GM12865 (cell line): ENCODE results near the gene TNPO2.

Experiments used
- DNase-seq: peaks from one replicate; pipeline ENCODE4 v3.0.0; 2010; ENCODE audit warnings: low read depth
- H3K4me3 ChIP-seq: 2 replicates; pipeline ENCODE4 v1.5.1; 2011; ENCODE audit warnings: mild to moderate bottlenecking, low read depth, low read length, control low read depth
- TF ChIP-seq, protein P1 (sequence below): IDR thresholded peaks from 2 replicates; pipeline ENCODE4 v1.5.1; 2011; ENCODE audit warnings: low read length, control low read depth, low read depth, inconsistent platforms; ENCODE audit not compliant: insufficient read depth; ENCODE audit errors: missing control alignments

The TNPO2 gene

DNA sequence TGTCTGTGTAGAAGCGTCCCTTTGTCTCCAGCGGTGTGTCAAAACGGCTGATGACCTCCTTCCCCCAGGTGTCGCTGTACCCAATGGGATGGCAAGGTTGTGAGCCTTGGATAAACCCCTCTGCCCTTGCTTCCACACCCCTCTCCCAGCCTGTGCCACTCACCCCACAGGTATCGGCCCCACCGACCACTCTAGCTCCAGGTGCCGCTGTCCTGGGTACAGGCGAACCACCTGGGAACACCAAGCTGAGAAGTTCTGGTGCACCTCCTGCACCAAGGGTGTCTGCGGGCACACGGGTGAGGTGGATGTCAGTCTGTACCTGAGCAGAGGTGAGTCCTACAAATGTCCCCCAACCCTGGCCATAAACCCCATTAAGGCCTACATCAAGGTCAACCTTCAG is 73.8 kb downstream of the TNPO2 start:
- no peak overlapping the region for H3K4me3 ChIP-seq
- TF ChIP-seq, protein P1, sequence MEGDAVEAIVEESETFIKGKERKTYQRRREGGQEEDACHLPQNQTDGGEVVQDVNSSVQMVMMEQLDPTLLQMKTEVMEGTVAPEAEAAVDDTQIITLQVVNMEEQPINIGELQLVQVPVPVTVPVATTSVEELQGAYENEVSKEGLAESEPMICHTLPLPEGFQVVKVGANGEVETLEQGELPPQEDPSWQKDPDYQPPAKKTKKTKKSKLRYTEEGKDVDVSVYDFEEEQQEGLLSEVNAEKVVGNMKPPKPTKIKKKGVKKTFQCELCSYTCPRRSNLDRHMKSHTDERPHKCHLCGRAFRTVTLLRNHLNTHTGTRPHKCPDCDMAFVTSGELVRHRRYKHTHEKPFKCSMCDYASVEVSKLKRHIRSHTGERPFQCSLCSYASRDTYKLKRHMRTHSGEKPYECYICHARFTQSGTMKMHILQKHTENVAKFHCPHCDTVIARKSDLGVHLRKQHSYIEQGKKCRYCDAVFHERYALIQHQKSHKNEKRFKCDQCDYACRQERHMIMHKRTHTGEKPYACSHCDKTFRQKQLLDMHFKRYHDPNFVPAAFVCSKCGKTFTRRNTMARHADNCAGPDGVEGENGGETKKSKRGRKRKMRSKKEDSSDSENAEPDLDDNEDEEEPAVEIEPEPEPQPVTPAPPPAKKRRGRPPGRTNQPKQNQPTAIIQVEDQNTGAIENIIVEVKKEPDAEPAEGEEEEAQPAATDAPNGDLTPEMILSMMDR, result no peak
- DNase-seq, result no peak
